Ovary (tissue), 9 donors: ENCODE data around the gene ATG2B. TPM values are rescaled to one million over a fixed set of nuclear protein-coding genes. Genes with fewer than 3 reads are reported as not detected.

ENCODE experiments used
- DNase-seq, 5 donors: peaks; one replicate each; pipeline ENCODE4 v3.0.0-alpha.2; 2019 to 2020
- H3K27ac ChIP-seq, 2 donors: fragments of 200-600 bp; one replicate each; pipeline versions ENCODE4 v1.5.1 to v1.8.0; 2019 to 2022
- H3K27me3 ChIP-seq: fragments of 200-600 bp; one replicate; pipeline ENCODE4 v1.8.0; 2022
- H3K36me3 ChIP-seq: fragments of 200-600 bp; sonication (generic); one replicate; pipeline ENCODE4 v1.5.1; 2019
- H3K4me1 ChIP-seq: one replicate; pipeline ENCODE4 v1.8.1; 2013; ENCODE audit warnings: mild to moderate bottlenecking, moderate library complexity; ENCODE audit not compliant: insufficient read depth
- H3K4me3 ChIP-seq: fragments of 200-600 bp; sonication (generic); one replicate; pipeline ENCODE4 v1.5.1; 2017
- H3K9me3 ChIP-seq, 2 donors: fragments of 200-600 bp in 1 of 2; sonication (generic) in 1 of 2; one replicate each; pipeline versions ENCODE4 v1.5.1 to v1.8.1; 2013 to 2019; ENCODE audit warnings: mild to moderate bottlenecking in 1 of 2, moderate library complexity in 1 of 2
- EP300 ChIP-seq: sonication (generic); formaldehyde crosslinking; IDR thresholded peaks from one replicate; pipeline ENCODE4 v1.6.1; 2017; ENCODE audit warnings: antibody characterized with exemption
- POLR2A ChIP-seq: fragments of 450-650 bp; IDR thresholded peaks from one replicate; pipeline ENCODE4 v1.6.1; 2017; ENCODE audit warnings: antibody characterized with exemption, mild to moderate bottlenecking, moderate library complexity
- WGBS, 3 donors: extraction: QIAGEN DNeasy Blood & Tissue Kit in 1 of 3; methylation state at CpG; one replicate each; pipeline versions ENCODE4 v1.1.5 to v1.1.7; 2013 to 2017; 5-methylcytosine and 5-hydroxymethylcytosine counted together
- intact Hi-C, 4 donors: fragments of 100-400 bp; cut with DNase I; formaldehyde crosslinking; loops; one replicate each; pipeline versions ENCODE4 v1.11.0 to v1.15.1; 2022 to 2023
- polyA plus RNA-seq, 2 donors: library from polyadenylated mRNA; stranded (reverse); fragments of 200-250 nt in 1 of 2; fragments of 350-450 nt in 1 of 2; fragmentation: Illumina TruSeq in 1 of 2; extraction: RNeasy Lipid Tissue Mini Kit (QIAGEN cat#74804) in 1 of 2; gene quantifications; one replicate each; pipeline ENCODE4 v1.2.3, GENCODE V29; 2013 to 2014
- total RNA-seq, 7 donors: library from RNA; depleted of rRNA in 2 of 7; stranded (reverse); fragments of >200 nt in 2 of 7; fragmentation: NEBNext Ultra II Directional in 3 of 7; extraction: Animal tissue kit (Norgen Biotek cat#: 25700) in 3 of 7; gene quantifications; one replicate each; pipeline versions ENCODE4 v1.1.0 to v1.2.4, GENCODE V29; 2016 to 2023
- TF ChIP-seq, protein P1 (sequence below), 3 donors: fragments of 450-650 bp in 2 of 3; fragments of 200-600 bp in 1 of 3; IDR thresholded peaks; one replicate each; pipeline versions ENCODE4 v1.5.1 to v1.8.0; 2016 to 2022; ENCODE audit warnings: antibody characterized with exemption in 3 of 3, mild to moderate bottlenecking in 1 of 3
- donor health status: DM: no; HTN: no; CAD: no; lungs with moderate emphysema.
- donor health status: DM: no; HTN: no; CAD: no.
- donor health status: Bipolar disorder and iron deficiency.
- donor health status: DM: yes; HTN: yes; CAD: no.
- donor health status: DM: no; HTN: no; CAD: no.
- donor health status: DM: yes; HTN: yes; CAD: no.

The ATG2B gene
- total and polyA plus RNA-seq, 9 donors: 5.3 to 33.1 (median 22.6) TPM

DNA sequence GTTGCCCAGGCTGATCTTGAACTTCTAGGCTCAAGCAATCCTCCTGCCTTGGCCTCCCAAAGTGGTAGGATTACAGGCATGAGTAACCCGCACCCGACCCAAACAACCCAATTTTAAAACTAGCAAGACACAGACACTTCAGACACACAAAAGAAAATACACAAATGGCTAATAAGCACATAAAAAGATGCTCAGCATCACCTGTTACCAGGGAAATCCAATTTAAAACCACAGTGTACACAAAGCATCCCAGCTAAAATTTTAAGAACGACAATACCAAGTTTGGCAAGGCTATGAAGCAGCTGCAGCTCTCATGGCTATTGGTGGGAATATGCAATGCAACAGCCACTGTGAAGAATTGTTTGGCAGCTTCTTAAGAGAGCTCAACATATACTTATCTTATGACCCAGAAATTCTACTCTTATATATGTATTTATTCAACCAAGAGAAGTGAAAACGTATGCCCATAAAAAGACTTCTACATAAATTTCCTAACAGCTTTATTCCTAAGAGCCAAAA lies 65.1 kb downstream of the ATG2B start:
- H3K27ac ChIP-seq: no peak overlapping the region
- H3K36me3 ChIP-seq: no peaks in the 10 kb centered on the region
- H3K27me3 ChIP-seq: no peaks in the 10 kb centered on the region
- WGBS, 3 donors: 80 to 85% (median 81%) methylated on average over 4 of the region's 4 CpGs
- intact Hi-C loops: loop anchor here in 2 of 4 donors (5.0 to 10.0 kb wide), 2 partner anchors 124 to 127 kb away; no protein-coding TSS in a partner anchor
- H3K4me3 ChIP-seq: no peak overlapping the region
- no peaks in the 10 kb centered on the region for H3K9me3 ChIP-seq
- no peak for TF ChIP-seq POLR2A
- TF ChIP-seq EP300: no peak
- TF ChIP-seq, protein P1, sequence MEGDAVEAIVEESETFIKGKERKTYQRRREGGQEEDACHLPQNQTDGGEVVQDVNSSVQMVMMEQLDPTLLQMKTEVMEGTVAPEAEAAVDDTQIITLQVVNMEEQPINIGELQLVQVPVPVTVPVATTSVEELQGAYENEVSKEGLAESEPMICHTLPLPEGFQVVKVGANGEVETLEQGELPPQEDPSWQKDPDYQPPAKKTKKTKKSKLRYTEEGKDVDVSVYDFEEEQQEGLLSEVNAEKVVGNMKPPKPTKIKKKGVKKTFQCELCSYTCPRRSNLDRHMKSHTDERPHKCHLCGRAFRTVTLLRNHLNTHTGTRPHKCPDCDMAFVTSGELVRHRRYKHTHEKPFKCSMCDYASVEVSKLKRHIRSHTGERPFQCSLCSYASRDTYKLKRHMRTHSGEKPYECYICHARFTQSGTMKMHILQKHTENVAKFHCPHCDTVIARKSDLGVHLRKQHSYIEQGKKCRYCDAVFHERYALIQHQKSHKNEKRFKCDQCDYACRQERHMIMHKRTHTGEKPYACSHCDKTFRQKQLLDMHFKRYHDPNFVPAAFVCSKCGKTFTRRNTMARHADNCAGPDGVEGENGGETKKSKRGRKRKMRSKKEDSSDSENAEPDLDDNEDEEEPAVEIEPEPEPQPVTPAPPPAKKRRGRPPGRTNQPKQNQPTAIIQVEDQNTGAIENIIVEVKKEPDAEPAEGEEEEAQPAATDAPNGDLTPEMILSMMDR (IDR thresholded peaks at IDR 0.05): no peak
- H3K4me1 ChIP-seq: no peaks in the 10 kb centered on the region
- no peak for DNase-seq

DNA sequence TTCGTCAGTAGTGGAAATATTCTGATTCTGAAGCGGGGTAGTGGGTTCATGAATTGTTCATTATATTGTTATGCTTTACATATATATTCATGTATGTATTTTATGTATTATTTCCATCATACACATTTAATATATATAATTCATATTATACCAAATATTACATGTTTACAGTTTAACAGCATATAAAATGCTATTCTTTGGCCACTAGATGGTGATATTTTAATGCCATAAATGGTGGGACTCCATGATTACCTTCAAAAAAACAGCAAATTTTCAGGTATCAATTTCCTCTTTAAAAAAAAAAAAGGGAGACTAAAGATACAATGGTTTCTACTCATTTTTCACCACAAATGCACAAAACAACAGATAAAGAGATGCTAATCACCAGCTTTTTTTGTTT lies 66.1 kb downstream of the ATG2B start:
- no peak for TF ChIP-seq EP300
- TF ChIP-seq POLR2A: no peak
- TF ChIP-seq, protein P1 (IDR thresholded peaks at IDR 0.05): no peak
- H3K4me3 ChIP-seq: no peak overlapping the region
- no peak for DNase-seq
- no peak overlapping the region for H3K27ac ChIP-seq
- no peaks in the 10 kb centered on the region for H3K4me1 ChIP-seq
- WGBS, 3 donors: 96 to 97% (median 97%) methylated on average over 2 of the region's 2 CpGs
- intact Hi-C loops: loop anchor here in 2 of 4 donors (5.0 to 10.0 kb wide), 2 partner anchors 125 to 128 kb away; no protein-coding TSS in a partner anchor
- H3K36me3 ChIP-seq: no peaks in the 10 kb centered on the region
- no peaks in the 10 kb centered on the region for H3K27me3 ChIP-seq
- H3K9me3 ChIP-seq: no peaks in the 10 kb centered on the region

GRCh38 chr14:96294246-96294645 lies 68.9 kb downstream of the ATG2B start:
- Histone ChIP-seq H3K27ac (no peak overlapping the region), H3K9me3 (no peaks in the 10 kb centered on the region), H3K4me3 (no peak overlapping the region), H3K27me3 (no peaks in the 10 kb centered on the region), H3K4me1 (no peaks in the 10 kb centered on the region), H3K36me3 (no peaks in the 10 kb centered on the region)
- TF ChIP-seq, protein P1 (IDR thresholded peaks at IDR 0.05): no peak
- no peak for TF ChIP-seq POLR2A
- TF ChIP-seq EP300: no peak
- DNase-seq: no peak
- WGBS, 3 donors: 80 to 84% (median 83%) methylated on average over 7 of the region's 7 CpGs
- intact Hi-C loops: loop anchor here in 1 of 4 donors (10.0 kb wide), 1 partner anchor 131 kb away; no protein-coding TSS in a partner anchor

DNA sequence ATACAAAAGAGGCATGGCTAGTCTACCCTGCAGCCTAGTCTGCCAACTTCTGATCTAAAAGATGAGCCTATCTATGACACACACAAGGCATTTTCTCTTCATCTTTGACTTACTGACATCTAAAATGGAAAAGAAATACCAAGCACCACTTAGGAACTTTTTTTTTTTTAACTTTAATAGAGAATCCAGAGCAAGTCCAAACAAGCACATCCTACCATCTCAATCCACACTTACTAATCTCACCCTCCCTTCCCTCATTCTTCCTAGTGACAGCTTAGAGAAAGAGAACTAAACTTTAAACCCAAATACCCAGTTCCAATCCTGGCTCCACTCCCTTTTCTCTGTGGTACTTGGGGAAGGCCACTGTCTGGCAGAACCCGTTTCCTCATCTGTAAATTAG lies 75.3 kb downstream of the ATG2B start:
- WGBS, 3 donors: 93 to 95% (median 94%) methylated on average over 1 of the region's 1 CpG
- H3K4me1 ChIP-seq: no peaks in the 10 kb centered on the region
- no peak overlapping the region for H3K27ac ChIP-seq
- no peak for DNase-seq
- H3K4me3 ChIP-seq: no peak overlapping the region
- no peaks in the 10 kb centered on the region for H3K27me3 ChIP-seq
- TF ChIP-seq, protein P1 (IDR thresholded peaks at IDR 0.05): no peak
- TF ChIP-seq EP300: no peak
- TF ChIP-seq POLR2A: no peak
- H3K9me3 ChIP-seq: no peaks in the 10 kb centered on the region
- H3K36me3 ChIP-seq: no peaks in the 10 kb centered on the region
- intact Hi-C loops: no loop called here
